Muscle layer of duodenum (tissue), 2 donors: ENCODE results near the gene CYP3A7.
"Not testable (repeated sequence)": the region's sequence is repeated elsewhere in the genome, so short reads cannot be mapped to it uniquely, and the experiment has no call there.

Experiments used
- H3K27ac ChIP-seq: one replicate; pipeline ENCODE4 v1.7.0; 2013; ENCODE audit warnings: mild to moderate bottlenecking, low read length
- H3K27me3 ChIP-seq: one replicate; pipeline ENCODE4 v1.7.0; 2013; ENCODE audit warnings: low read depth, mild to moderate bottlenecking, control low read depth, low read length
- H3K36me3 ChIP-seq, 2 donors: one replicate each; pipeline ENCODE4 v1.7.0; 2013; ENCODE audit warnings: low read length in 2 of 2, control low read depth in 1 of 2, mild to moderate bottlenecking in 1 of 2; ENCODE audit not compliant: insufficient read depth in 2 of 2, control insufficient read depth in 1 of 2
- H3K4me1 ChIP-seq, 2 donors: one replicate each; pipeline ENCODE4 v1.7.0; 2013; ENCODE audit warnings: low read length in 2 of 2, mild to moderate bottlenecking in 2 of 2, control low read depth in 1 of 2, moderate library complexity in 1 of 2; ENCODE audit not compliant: insufficient read depth in 2 of 2, control insufficient read depth in 1 of 2
- H3K4me3 ChIP-seq, 2 donors: one replicate each; pipeline ENCODE4 v1.7.0; 2013; ENCODE audit warnings: low read length in 2 of 2, low read depth in 1 of 2, mild to moderate bottlenecking in 1 of 2
- H3K9me3 ChIP-seq, 2 donors: one replicate each; pipeline ENCODE4 v1.7.0; 2013; ENCODE audit warnings: low read length in 2 of 2, control low read depth in 1 of 2, mild to moderate bottlenecking in 1 of 2; ENCODE audit not compliant: control insufficient read depth in 1 of 2
- donor health status: healthy.

Gene CYP3A7

GRCh38 chr7:99694912-99695304 is 40.1 kb downstream of the CYP3A7 start:
- H3K4me3 ChIP-seq = no peak overlapping the region
- H3K4me1 ChIP-seq = no peaks in the 10 kb centered on the region
- no peaks in the 10 kb centered on the region for H3K9me3 ChIP-seq
- no peaks in the 10 kb centered on the region for H3K27me3 ChIP-seq
- H3K27ac ChIP-seq = no peak overlapping the region
- no peaks in the 10 kb centered on the region for H3K36me3 ChIP-seq

GRCh38 chr7:99694201-99694911 is 40.6 kb downstream of the CYP3A7 start:
- no peaks in the 10 kb centered on the region for H3K36me3 ChIP-seq
- no peaks in the 10 kb centered on the region for H3K9me3 ChIP-seq
- H3K4me1 ChIP-seq = no peaks in the 10 kb centered on the region
- no peak overlapping the region for H3K4me3 ChIP-seq
- no peak overlapping the region for H3K27ac ChIP-seq
- H3K27me3 ChIP-seq = no peaks in the 10 kb centered on the region

- H3K9me3 ChIP-seq = no peaks in the 10 kb centered on the region
- H3K36me3 ChIP-seq = no peaks in the 10 kb centered on the region
- no peaks in the 10 kb centered on the region for H3K4me1 ChIP-seq
- no peak overlapping the region for H3K27ac ChIP-seq
- H3K27me3 ChIP-seq = no peaks in the 10 kb centered on the region
- H3K4me3 ChIP-seq = no peak overlapping the region
Measured at GRCh38 chr7:99693427-99694200, 41.4 kb downstream of the CYP3A7 start.

GRCh38 chr7:99693100-99693426 is 41.9 kb downstream of the CYP3A7 start:
- Histone ChIP-seq H3K27ac (no peak overlapping the region), H3K4me1 (no peaks in the 10 kb centered on the region), H3K36me3 (no peaks in the 10 kb centered on the region), H3K4me3 (no peak overlapping the region), H3K9me3 (no peaks in the 10 kb centered on the region), H3K27me3 (no peaks in the 10 kb centered on the region)

- not testable (repeated sequence) for H3K4me3 ChIP-seq, H3K27me3 ChIP-seq, H3K9me3 ChIP-seq, H3K4me1 ChIP-seq, H3K27ac ChIP-seq, H3K36me3 ChIP-seq
Measured at GRCh38 chr7:99692563-99692962, 42.4 kb downstream of the CYP3A7 start.

GRCh38 chr7:99691658-99692057 is 43.3 kb downstream of the CYP3A7 start:
- not testable (repeated sequence) for H3K4me3 ChIP-seq, H3K36me3 ChIP-seq, H3K27ac ChIP-seq, H3K4me1 ChIP-seq, H3K27me3 ChIP-seq, H3K9me3 ChIP-seq

- not testable (repeated sequence) for H3K27me3 ChIP-seq, H3K4me3 ChIP-seq, H3K36me3 ChIP-seq, H3K4me1 ChIP-seq, H3K9me3 ChIP-seq, H3K27ac ChIP-seq
Measured at GRCh38 chr7:99690918-99691317, 44.1 kb downstream of the CYP3A7 start.

- H3K36me3 ChIP-seq, H3K4me1 ChIP-seq, H3K27ac ChIP-seq, H3K27me3 ChIP-seq, H3K9me3 ChIP-seq, H3K4me3 ChIP-seq: not testable (repeated sequence)
Measured at GRCh38 chr7:99685871-99686608, 49.0 kb downstream of the CYP3A7 start.

- H3K9me3 ChIP-seq = peaks cover 0 to 5% of the 10 kb centered on the region in 2 donors
- H3K27ac ChIP-seq = no peak overlapping the region
- H3K4me1 ChIP-seq = no peaks in the 10 kb centered on the region
- H3K36me3 ChIP-seq = no peaks in the 10 kb centered on the region
- no peak overlapping the region for H3K4me3 ChIP-seq
- no peaks in the 10 kb centered on the region for H3K27me3 ChIP-seq
Measured at GRCh38 chr7:99685129-99685758, 49.8 kb downstream of the CYP3A7 start.

- Histone ChIP-seq H3K27me3 (no peaks in the 10 kb centered on the region), H3K27ac (peak within 1 kb of the TSS; percentile 74), H3K36me3 (no peaks in the 10 kb centered on the region), H3K4me3 (peak within 1 kb of the TSS in 1 of 2 donors; percentile 65), H3K4me1 (no peaks in the 10 kb centered on the region), H3K9me3 (peaks cover 0 to 5% of the 10 kb centered on the region in 2 donors)
Measured at GRCh38 chr7:99679400-99680191, 55.4 kb downstream of the CYP3A7 start, which contains the start of gene CYP3A5. CYP3A5 (minus strand) TSS chr7:99679996; CDS start chr7:99679896, 100 bp downstream.
